Prostate gland (tissue), 2 donors: Measurements from ENCODE around the gene SUGCT.

Source experiments
- CTCF ChIP-seq, 4 experiments: fragments of 200-600 bp in 2 of 4; fragments of 450-650 bp in 2 of 4; sonication (generic) in 2 of 4; IDR thresholded peaks; 1 replicate in 3 of 4; 2 replicates in 1 of 4; pipeline ENCODE4 v1.5.1; 2016 to 2019; ENCODE audit warnings: antibody characterized with exemption in 4 of 4, mild to moderate bottlenecking in 2 of 4, moderate library complexity in 2 of 4
- POLR2A ChIP-seq: fragments of 450-650 bp; IDR thresholded peaks from one replicate; pipeline ENCODE4 v1.6.1; 2016; ENCODE audit warnings: antibody characterized with exemption, mild to moderate bottlenecking
- POLR2AphosphoS5 ChIP-seq: sonication (generic); formaldehyde crosslinking; IDR thresholded peaks from one replicate; pipeline ENCODE4 v1.6.1; 2017; ENCODE audit warnings: antibody characterized with exemption

- TF ChIP-seq CTCF (IDR thresholded peaks at IDR 0.05) (no peak), POLR2A (no peak), POLR2AphosphoS5 (no peak)
These were observed 643.0 kb downstream of the SUGCT start for GRCh38 chr7:40777730-40778312.
